Measurements from ENCODE around the gene ZFAND3.

The ZFAND3 gene

GRCh38 chr6:38174315-38174714 lies 354.8 kb downstream of the ZFAND3 start:
- no peak for TF ChIP-seq CTCF (IDR thresholded peaks at IDR 0.05)

- no peak for TF ChIP-seq CTCF (IDR thresholded peaks at IDR 0.05)
Measured at GRCh38 chr6:38174806-38175495, 355.4 kb downstream of the ZFAND3 start.

DNA sequence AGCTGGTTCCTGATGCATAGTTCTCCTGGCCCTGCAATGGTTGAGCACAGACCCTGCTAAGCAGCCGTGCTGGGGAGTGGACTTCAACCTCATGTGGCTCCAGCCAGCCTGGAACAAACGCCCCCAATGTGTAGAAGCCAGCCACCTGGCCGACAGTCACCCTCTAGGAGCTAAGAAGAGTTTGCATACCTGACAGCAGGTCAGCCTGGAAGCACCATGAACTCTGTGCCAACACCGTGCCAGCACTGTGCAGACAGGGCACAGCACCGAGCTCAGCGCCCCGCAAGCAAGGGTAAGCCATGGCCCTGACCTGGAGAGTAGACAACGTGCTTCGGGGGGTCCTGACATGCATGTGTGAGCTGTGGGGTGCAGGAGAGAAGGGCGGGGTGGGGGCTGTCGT lies 356.3 kb downstream of the ZFAND3 start:
- TF ChIP-seq CTCF (IDR thresholded peaks at IDR 0.05): no peak

DNA sequence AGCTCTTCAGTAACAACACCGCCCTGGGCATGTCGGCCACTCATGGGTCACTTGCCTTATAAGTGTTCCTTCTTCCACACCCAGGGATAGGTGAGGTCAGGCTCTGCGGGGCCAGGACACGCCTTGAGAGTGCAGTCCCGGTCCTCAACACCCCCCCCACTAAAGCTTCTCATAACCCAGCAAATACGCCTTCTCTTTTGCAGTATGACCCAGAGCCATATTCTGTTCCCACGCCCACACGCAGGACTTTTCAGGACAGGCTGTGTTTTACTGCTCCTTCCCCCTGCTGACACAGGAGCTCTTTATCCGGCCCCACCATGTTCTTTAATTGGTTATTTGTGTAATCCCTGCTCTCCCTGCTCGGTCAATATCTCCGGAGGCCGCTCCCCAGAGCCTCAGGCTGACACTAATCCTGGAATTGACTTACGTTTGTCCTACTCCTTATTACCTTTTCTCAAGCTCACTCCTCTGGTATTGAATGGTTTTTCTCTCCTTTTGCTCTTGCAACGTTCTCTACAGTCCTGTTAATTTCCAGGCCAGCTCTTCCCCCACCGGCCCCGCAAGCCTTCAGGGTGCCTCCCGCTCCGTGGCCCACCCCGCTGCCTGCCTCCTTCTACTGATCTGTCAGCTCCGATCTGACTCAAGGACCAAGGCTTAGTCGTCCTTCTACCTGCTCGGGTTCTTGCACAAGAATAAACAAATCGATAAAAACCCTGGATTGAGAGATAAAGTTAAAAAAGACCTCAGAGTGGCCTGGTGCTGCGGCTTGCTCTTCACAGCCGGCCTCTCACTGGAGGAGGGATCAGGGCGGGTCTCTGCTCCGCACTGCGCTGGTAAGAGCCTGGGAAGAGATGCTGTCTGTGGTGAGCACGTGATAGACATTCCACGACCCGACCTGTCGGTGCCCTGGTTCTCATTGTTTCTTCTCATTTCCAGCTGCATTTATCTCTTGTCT lies 357.5 kb downstream of the ZFAND3 start:
- no peak for TF ChIP-seq CTCF (IDR thresholded peaks at IDR 0.05)

- TF ChIP-seq CTCF (IDR thresholded peaks at IDR 0.05): no peak
Measured at GRCh38 chr6:38177882-38178583, 358.5 kb downstream of the ZFAND3 start.

DNA sequence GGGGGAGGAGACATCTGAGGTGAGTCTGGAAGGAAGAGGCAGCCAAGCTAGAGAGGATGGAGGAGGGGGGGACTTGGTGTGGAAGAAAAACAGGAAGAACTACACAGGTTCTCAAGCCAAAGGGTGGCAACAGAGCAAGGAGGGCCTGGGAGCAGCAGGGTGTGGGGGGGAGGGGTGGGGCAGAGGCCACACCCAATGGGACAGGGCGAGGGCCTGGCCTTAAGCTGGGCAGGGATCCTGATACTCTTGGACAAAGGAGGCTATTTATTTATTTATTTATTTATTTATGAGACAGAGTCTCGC lies 359.0 kb downstream of the ZFAND3 start:
- TF ChIP-seq CTCF (IDR thresholded peaks at IDR 0.05): no peak

GRCh38 chr6:38179300-38179699 lies 359.8 kb downstream of the ZFAND3 start:
- no peak for TF ChIP-seq CTCF (IDR thresholded peaks at IDR 0.05)

Data from LNCAP (cell line).